ENCODE data around the gene VPS18.
A peak's percentile ranks its signal among the peaks of the same experiment; 100 is the strongest.

VPS18 gene

DNA sequence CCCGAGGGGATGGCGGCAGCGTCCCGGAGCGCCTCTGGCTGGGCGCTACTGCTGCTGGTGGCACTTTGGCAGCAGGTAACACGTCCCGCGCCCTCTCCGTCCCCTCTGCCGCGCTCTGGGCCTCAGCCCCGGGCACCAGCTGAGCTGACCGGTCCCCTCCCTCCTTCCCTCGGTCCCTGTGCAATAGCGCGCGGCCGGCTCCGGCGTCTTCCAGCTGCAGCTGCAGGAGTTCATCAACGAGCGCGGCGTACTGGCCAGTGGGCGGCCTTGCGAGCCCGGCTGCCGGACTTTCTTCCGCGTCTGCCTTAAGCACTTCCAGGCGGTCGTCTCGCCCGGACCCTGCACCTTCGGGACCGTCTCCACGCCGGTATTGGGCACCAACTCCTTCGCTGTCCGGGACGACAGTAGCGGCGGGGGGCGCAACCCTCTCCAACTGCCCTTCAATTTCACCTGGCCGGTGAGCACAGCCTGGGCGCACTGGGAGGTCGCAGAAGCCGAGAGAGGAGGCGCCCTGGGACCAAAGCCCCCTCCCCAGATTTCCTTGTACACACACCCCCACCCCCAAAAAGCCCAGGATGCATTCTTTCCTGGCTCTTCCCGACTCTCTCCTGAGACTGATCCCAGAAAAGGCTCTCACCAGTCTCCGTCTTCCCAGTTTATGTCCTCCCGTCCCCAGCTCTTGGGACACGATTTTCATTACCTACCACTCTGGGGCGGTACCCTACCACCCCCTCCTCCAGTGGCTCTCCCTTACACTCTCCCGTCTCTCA, 35.6 kb downstream of the VPS18 start:
- DNase-seq, result peak; percentile 79

GRCh38 chr15:40930430-40931299, 36.4 kb downstream of the VPS18 start:
- Mint-ChIP-seq H3K4me3 (peak overlapping the region; percentile 82), H3K36me3 (ENCODE audit: low read depth) (no peaks in the 10 kb centered on the region), H3K27me3 (ENCODE audit: low read depth, poor library complexity) (peaks cover 92% of the 10 kb centered on the region), H3K9me3 (no peaks in the 10 kb centered on the region), H3K4me1 (peaks cover 70% of the 10 kb centered on the region), H3K27ac (no peak overlapping the region)
- TF ChIP-seq, protein P1, sequence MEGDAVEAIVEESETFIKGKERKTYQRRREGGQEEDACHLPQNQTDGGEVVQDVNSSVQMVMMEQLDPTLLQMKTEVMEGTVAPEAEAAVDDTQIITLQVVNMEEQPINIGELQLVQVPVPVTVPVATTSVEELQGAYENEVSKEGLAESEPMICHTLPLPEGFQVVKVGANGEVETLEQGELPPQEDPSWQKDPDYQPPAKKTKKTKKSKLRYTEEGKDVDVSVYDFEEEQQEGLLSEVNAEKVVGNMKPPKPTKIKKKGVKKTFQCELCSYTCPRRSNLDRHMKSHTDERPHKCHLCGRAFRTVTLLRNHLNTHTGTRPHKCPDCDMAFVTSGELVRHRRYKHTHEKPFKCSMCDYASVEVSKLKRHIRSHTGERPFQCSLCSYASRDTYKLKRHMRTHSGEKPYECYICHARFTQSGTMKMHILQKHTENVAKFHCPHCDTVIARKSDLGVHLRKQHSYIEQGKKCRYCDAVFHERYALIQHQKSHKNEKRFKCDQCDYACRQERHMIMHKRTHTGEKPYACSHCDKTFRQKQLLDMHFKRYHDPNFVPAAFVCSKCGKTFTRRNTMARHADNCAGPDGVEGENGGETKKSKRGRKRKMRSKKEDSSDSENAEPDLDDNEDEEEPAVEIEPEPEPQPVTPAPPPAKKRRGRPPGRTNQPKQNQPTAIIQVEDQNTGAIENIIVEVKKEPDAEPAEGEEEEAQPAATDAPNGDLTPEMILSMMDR (IDR thresholded peaks at IDR 0.05), result peak; percentile 70
- peak; percentile 78 for DNase-seq

More for the DNA sequence above, 35.6 kb downstream of the VPS18 start:
- Mint-ChIP-seq H3K4me3 (peak overlapping the region; percentile 82), H3K36me3 (ENCODE audit: low read depth) (no peaks in the 10 kb centered on the region), H3K27me3 (ENCODE audit: low read depth, poor library complexity) (peaks cover 93% of the 10 kb centered on the region), H3K27ac (no peak overlapping the region), H3K9me3 (no peaks in the 10 kb centered on the region), H3K4me1 (peaks cover 67% of the 10 kb centered on the region)
- TF ChIP-seq, protein P1 (IDR thresholded peaks at IDR 0.05), result no peak

DNA sequence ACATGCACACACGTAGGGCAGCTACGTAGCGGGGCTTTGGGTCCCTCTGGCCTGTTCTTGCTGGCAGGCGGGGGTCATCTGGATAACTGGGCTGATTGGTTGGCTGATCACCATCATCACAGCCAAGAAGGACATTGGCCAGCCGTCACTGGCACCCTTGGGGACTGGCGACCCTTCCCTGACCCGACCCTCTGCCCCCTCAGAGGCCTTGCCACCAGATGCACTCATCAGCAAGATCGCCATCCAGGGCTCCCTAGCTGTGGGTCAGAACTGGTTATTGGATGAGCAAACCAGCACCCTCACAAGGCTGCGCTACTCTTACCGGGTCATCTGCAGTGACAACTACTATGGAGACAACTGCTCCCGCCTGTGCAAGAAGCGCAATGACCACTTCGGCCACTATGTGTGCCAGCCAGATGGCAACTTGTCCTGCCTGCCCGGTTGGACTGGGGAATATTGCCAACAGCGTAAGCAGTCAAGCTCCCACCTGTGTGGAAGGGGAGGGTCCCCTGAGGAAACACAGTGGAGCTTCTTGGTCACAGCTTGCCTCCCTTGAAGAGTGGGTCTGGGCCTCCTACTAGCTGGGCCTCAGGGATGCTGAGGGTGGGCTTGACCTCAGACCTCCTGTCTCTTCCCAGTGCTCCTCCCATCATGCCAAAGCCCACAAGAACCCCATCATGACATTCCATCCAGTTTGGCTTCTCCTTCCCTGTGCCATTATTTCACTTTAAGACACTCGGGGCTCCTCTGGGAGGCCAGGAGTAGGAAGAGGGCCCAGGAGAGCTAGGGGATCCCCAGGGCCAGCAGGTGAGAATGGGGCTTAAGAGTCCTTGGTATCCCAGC, 37.3 kb downstream of the VPS18 start:
- Mint-ChIP-seq H3K36me3 (ENCODE audit: low read depth) (no peaks in the 10 kb centered on the region), H3K9me3 (no peaks in the 10 kb centered on the region), H3K27me3 (ENCODE audit: low read depth, poor library complexity) (peaks cover 92% of the 10 kb centered on the region), H3K4me3 (peak overlapping the region; percentile 82), H3K4me1 (peaks cover 70% of the 10 kb centered on the region), H3K27ac (no peak overlapping the region)
- no peak for DNase-seq
- TF ChIP-seq, protein P1 (IDR thresholded peaks at IDR 0.05), result no peak

GRCh38 chr15:40932156-40932555, 37.9 kb downstream of the VPS18 start:
- no peaks in the 10 kb centered on the region for H3K36me3 Mint-ChIP-seq (ENCODE audit: low read depth)
- no peaks in the 10 kb centered on the region for H3K9me3 Mint-ChIP-seq
- TF ChIP-seq, protein P1 (IDR thresholded peaks at IDR 0.05), result no peak
- H3K4me1 Mint-ChIP-seq, result peaks cover 69% of the 10 kb centered on the region
- no peak overlapping the region for H3K27ac Mint-ChIP-seq
- no peak for DNase-seq
- H3K4me3 Mint-ChIP-seq, result peak overlapping the region; percentile 3
- H3K27me3 Mint-ChIP-seq (ENCODE audit: low read depth, poor library complexity), result peaks cover 90% of the 10 kb centered on the region

- TF ChIP-seq, protein P1 (IDR thresholded peaks at IDR 0.05), result no peak
- Mint-ChIP-seq H3K4me3 (peak overlapping the region; percentile 3), H3K27ac (no peak overlapping the region), H3K36me3 (ENCODE audit: low read depth) (no peaks in the 10 kb centered on the region), H3K9me3 (no peaks in the 10 kb centered on the region), H3K4me1 (peaks cover 71% of the 10 kb centered on the region), H3K27me3 (ENCODE audit: low read depth, poor library complexity) (peaks cover 86% of the 10 kb centered on the region)
- no peak for DNase-seq
Measured at GRCh38 chr15:40932649-40933516, 38.6 kb downstream of the VPS18 start.
